Measurements from ENCODE around the gene RPL41.
"Not testable (repeated sequence)": the region's sequence is repeated elsewhere in the genome, so short reads cannot be mapped to it uniquely, and the experiment has no call there.

Gene RPL41

DNA sequence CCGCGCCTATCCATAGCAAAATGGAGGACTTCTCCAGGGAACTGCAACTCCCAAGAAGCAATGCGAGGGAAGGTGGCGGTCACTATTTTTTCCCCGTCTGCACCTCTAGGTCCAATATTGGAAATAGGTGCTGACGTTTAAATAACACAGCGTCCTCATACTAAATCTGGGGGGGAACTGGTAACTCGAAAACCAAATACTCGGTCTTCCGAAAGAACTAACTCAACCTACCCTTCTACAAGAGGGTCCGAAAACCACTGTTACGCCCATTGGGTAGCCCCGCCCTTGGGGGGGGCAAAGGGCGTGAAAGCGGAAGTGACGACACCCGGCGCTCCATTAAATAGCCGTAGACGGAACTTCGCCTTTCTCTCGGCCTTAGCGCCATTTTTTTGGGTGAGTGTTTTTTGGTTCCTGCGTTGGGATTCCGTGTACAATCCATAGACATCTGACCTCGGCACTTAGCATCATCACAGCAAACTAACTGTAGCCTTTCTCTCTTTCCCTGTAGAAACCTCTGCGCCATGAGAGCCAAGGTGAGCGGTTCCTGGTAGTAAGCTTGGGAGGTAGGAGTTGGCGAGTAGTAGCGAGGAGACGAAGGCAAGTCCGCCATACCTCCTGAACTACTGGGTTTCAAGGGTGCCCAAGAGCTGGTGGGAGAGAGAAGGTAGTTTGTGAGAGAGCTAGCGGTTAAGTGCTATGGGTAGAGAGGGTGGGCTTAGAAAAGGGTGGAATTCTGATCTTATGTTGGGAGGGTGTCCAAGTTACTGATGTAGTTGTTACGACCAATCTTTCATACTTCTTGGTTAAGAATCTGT lies at the start of gene RPL41:
Gene RPL41 (plus strand): TSS at position 367 of the 815 bp plus-strand sequence.
- TF ChIP-seq POLR2A (IDR thresholded peaks at IDR 0.05; ENCODE audit: low read depth, low read length): peak; percentile 92
- DNase-seq (ENCODE audit: insufficient read length, low spot score) (peak; percentile 25), FAIRE-seq (peak; percentile 74)

- DNase-seq (ENCODE audit: insufficient read length, low spot score) (no peak), FAIRE-seq (no peak)
- no peak for TF ChIP-seq POLR2A (IDR thresholded peaks at IDR 0.05; ENCODE audit: low read depth, low read length)
Measured at GRCh38 chr12:56071648-56072047, 44.8 kb upstream of the RPL41 start.

DNA sequence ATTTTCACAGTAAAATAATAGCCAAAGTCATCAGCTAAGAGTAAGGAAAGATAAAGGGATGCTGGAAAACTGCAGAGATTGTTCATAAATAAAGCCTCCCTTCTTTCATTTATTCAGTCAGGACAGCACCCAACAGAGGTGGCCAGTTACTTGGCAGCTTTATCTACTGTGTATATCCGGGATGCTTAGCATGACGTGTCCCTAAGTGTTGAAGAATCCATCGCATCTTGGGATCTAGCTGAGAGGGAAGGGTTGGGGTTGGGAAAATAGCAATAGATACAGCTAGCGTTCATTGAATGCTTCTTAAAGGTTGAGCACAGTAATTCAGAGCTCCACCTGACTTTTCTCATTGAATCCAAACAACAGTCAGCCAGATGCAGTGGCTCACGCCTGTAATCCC lies 42.0 kb upstream of the RPL41 start:
- no peak for DNase-seq (ENCODE audit: insufficient read length, low spot score)
- TF ChIP-seq POLR2A (IDR thresholded peaks at IDR 0.05; ENCODE audit: low read depth, low read length): no peak
- no peak for FAIRE-seq

DNA sequence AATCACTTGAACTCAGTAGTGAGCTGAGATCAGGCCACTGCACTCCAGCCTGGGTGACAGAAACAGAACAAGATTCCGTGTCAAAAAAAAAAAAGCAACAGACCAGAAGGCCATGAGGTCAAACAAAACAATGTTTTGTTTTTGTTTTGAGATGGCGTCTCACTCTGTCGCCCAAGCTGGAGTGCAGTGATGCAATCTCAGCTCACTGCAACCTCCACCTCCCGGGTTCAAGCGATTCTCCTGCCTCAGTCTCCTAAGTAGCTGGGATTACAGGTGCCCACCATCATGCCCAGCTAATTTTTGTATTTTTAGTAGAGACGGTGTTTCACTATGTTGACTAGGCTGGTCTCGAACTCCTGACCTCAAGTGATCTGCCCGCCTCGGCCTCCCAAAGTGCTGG lies 38.5 kb upstream of the RPL41 start:
- not testable (repeated sequence) for DNase-seq (ENCODE audit: insufficient read length, low spot score); FAIRE-seq

DNA sequence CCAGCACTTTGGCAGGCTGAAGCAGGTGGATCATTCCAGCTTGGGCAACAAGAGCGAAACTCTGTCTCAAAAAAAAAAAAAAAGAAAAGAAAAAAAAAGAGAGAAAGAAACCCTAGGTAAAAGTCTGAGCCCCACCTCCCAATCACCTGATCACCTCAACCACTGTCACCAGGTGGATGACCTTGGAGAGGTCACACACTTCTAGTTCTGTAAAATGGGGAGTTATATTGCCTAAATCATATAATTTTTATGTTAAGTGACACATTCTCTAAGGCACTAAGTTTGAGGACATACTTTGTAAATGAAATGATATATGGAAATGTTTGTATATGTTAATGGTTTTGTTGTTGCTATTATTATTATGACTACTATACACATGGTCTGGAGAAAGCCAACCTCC lies 38.0 kb upstream of the RPL41 start:
- DNase-seq (ENCODE audit: insufficient read length, low spot score) (no peak), FAIRE-seq (no peak)
- TF ChIP-seq POLR2A (IDR thresholded peaks at IDR 0.05; ENCODE audit: low read depth, low read length): no peak

- peak; percentile 79 for DNase-seq (ENCODE audit: insufficient read length, low spot score)
- no peak for TF ChIP-seq POLR2A (IDR thresholded peaks at IDR 0.05; ENCODE audit: low read depth, low read length)
Measured at GRCh38 chr12:56078931-56079722, 37.3 kb upstream of the RPL41 start.

DNA sequence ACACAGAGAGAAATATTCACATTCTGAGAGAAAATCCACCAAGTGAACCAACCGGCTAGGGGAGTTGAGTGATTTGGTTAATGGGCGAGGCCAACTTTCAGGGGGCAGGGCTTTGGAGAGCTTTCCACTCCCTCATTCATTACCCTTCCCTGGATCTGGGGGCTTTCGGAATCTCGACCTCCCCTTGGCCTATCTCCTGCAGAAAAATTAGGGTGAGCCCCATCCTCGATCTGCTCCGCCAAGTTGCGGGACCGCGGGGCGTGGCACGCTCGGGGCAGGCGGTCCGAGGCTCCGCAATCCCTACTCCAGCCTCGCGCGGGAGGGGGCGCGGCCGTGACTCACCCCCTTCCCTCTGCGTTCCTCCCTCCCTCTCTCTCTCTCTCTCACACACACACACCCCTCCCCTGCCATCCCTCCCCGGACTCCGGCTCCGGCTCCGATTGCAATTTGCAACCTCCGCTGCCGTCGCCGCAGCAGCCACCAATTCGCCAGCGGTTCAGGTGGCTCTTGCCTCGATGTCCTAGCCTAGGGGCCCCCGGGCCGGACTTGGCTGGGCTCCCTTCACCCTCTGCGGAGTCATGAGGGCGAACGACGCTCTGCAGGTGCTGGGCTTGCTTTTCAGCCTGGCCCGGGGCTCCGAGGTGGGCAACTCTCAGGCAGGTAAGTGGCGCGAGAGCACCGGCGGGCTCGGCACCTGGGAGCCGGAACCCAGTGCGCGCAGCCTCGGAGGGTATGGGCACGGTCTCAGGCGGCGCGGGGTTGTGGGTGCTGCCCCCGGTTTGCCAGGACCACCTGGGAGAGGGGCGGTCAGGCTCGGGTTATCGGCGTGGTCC lies 36.5 kb upstream of the RPL41 start, which contains the start of gene ERBB3:
Gene ERBB3 (plus strand): TSS at position 443 of the 833 bp plus-strand sequence. CDS start 136 bp downstream, at position 579.
- no peak; the same call in 1 of the 2 replicates for TF ChIP-seq POLR2A (IDR thresholded peaks at IDR 0.05; ENCODE audit: low read depth, low read length)
- peak; percentile 75 for FAIRE-seq
- DNase-seq (ENCODE audit: insufficient read length, low spot score): peak; percentile 89

More at GRCh38 chr12:56078931-56079722, 37.3 kb upstream of the RPL41 start:
- no peak for FAIRE-seq

DNA sequence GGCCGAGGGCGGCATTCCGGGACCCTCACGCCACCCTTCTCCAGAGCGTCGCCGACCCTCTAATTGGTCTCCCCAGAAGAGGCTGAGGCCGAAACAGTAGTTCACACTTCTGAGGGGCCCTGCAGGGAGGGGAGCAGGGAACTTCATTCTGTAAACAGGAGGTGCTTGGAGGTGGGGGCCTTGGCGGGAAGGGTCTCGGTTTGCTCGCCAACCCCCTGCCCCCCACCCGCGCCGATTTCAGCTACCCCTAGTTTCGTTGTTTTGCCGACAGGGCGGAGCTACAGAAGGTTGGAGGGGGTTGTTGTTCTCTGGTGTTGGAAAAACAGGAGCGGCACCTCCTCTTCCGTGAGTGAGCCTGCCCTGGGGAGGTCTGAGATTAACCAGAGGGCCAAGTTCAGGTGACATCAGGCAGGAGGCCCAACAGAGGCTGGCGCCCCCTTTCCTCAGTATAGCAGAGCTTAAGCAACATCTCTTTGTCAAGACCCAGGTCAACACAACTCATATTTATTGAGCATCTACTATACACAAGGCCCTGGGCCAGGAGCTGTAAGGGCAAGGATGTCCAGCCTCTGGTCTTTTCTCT lies 35.8 kb upstream of the RPL41 start:
- no peak for DNase-seq (ENCODE audit: insufficient read length, low spot score)
- no peak for FAIRE-seq
- TF ChIP-seq POLR2A (IDR thresholded peaks at IDR 0.05; ENCODE audit: low read depth, low read length): no peak

GRCh38 chr12:56081393-56082347 lies 34.8 kb upstream of the RPL41 start:
- DNase-seq (ENCODE audit: insufficient read length, low spot score) (no peak), FAIRE-seq (no peak)
- no peak for TF ChIP-seq POLR2A (IDR thresholded peaks at IDR 0.05; ENCODE audit: low read depth, low read length)

DNA sequence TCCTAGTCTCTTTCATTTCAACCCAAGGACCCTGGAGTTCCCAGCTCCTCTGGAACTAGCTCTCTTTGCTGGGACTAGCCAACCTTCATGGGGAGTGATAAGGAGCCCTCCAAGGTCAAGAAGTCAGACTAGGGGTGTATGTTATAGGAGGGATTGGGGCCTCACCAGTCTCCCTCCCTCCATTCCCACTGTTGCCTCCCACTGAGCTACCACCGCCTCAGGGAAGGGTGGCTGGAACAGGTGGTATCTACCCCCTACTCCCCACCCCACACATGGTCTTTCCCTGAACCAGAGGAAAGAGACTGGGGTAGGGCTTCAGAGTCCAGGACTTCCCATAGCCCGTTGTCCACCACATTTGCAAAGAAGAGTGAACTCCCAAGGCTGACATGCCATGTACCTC lies 34.1 kb upstream of the RPL41 start:
- TF ChIP-seq POLR2A (IDR thresholded peaks at IDR 0.05; ENCODE audit: low read depth, low read length): no peak
- no peak for DNase-seq (ENCODE audit: insufficient read length, low spot score)
- FAIRE-seq: no peak

DNA sequence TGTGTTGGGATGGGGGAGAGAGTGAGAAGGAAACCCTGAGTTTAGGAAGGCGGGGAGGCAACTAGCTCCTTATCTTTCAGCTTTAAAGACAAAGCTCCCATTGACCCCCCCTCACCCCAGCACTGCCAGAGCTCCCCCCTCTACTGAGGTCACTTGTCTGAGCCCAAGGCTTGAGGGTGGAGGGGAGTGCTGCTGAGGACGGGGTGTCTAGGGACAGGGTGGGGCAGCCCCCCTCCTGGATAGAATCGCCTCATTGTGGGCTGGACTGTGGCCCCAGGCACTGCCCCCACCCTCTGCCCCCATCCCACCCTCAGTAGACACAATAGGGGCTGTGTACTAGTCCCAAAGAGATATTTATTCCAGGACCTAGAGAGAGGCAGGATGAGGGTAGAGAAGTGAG lies 33.5 kb upstream of the RPL41 start:
- FAIRE-seq (no peak), DNase-seq (ENCODE audit: insufficient read length, low spot score) (no peak)
- no peak for TF ChIP-seq POLR2A (IDR thresholded peaks at IDR 0.05; ENCODE audit: low read depth, low read length)

GRCh38 chr12:56084958-56085543 lies 31.4 kb upstream of the RPL41 start:
- no peak for DNase-seq (ENCODE audit: insufficient read length, low spot score)
- no peak for TF ChIP-seq POLR2A (IDR thresholded peaks at IDR 0.05; ENCODE audit: low read depth, low read length)
- FAIRE-seq: no peak
